ENCODE measurements around the gene BRD1.

GRCh38 chr22:49800408-49801238, 27.1 kb downstream of the BRD1 start:
- TF ChIP-seq TAF1 (IDR thresholded peaks at IDR 0.05; ENCODE audit: low read depth, low read length) (no peak), POLR2AphosphoS5 (IDR thresholded peaks at IDR 0.05; ENCODE audit: low read depth, low read length) (no peak), POLR2A (IDR thresholded peaks at IDR 0.05; ENCODE audit: low read depth, low read length) (no peak), POU2F2 (IDR thresholded peaks at IDR 0.05; ENCODE audit: low read depth, low read length) (no peak), SPI1 (IDR thresholded peaks at IDR 0.05; ENCODE audit: low read depth, low read length) (no peak), PAX5 (IDR thresholded peaks at IDR 0.05; ENCODE audit: insufficient read depth, low read length, severe bottlenecking) (no peak)
